Fibroblast of peridontal ligament (primary cell): ENCODE results near the gene ZNF473.
A peak's percentile ranks its signal among the peaks of the same experiment; 100 is the strongest.
"Not testable (repeated sequence)": the region's sequence is repeated elsewhere in the genome, so short reads cannot be mapped to it uniquely, and the experiment has no call there.

Source experiments
- DNase-seq: peaks from one replicate; pipeline ENCODE4 v3.0.0-alpha.2; 2010; ENCODE audit errors: extremely low read depth

The ZNF473 gene

GRCh38 chr19:50050406-50051227 is 24.8 kb downstream of the ZNF473 start:
- DNase-seq: peak; percentile 70

GRCh38 chr19:50051228-50051895 is 25.6 kb downstream of the ZNF473 start:
- DNase-seq: peak; percentile 5

GRCh38 chr19:50051964-50052363 is 26.2 kb downstream of the ZNF473 start:
- DNase-seq: no peak

GRCh38 chr19:50053119-50053518 is 27.3 kb downstream of the ZNF473 start:
- no peak for DNase-seq

- no peak for DNase-seq
Measured at GRCh38 chr19:50058425-50058824, 32.6 kb downstream of the ZNF473 start.

GRCh38 chr19:50059045-50059444 is 33.2 kb downstream of the ZNF473 start:
- no peak for DNase-seq

GRCh38 chr19:50060107-50060506 is 34.3 kb downstream of the ZNF473 start:
- DNase-seq: no peak

GRCh38 chr19:50061650-50062049 is 35.8 kb downstream of the ZNF473 start:
- no peak for DNase-seq

- DNase-seq: no peak
Measured at GRCh38 chr19:50065938-50066337, 40.1 kb downstream of the ZNF473 start.

GRCh38 chr19:50067575-50067974 is 41.8 kb downstream of the ZNF473 start:
- DNase-seq: no peak

- DNase-seq: not testable (repeated sequence)
Measured at GRCh38 chr19:50068382-50068781, 42.6 kb downstream of the ZNF473 start.

GRCh38 chr19:50075076-50075475 is 49.3 kb downstream of the ZNF473 start:
- not testable (repeated sequence) for DNase-seq

GRCh38 chr19:50075644-50076372 is 50.0 kb downstream of the ZNF473 start:
- not testable (repeated sequence) for DNase-seq

- DNase-seq: not testable (repeated sequence)
Measured at GRCh38 chr19:50076581-50077355, 51.0 kb downstream of the ZNF473 start.

- not testable (repeated sequence) for DNase-seq
Measured at GRCh38 chr19:50079014-50079413, 53.2 kb downstream of the ZNF473 start.

- not testable (repeated sequence) for DNase-seq
Measured at GRCh38 chr19:50084440-50084839, 58.6 kb downstream of the ZNF473 start.

- DNase-seq: not testable (repeated sequence)
Measured at GRCh38 chr19:50087153-50087552, 61.3 kb downstream of the ZNF473 start.

GRCh38 chr19:50090706-50091105 is 64.9 kb downstream of the ZNF473 start:
- DNase-seq: not testable (repeated sequence)

- DNase-seq: not testable (repeated sequence)
Measured at GRCh38 chr19:50091786-50092185, 66.0 kb downstream of the ZNF473 start.

- DNase-seq: not testable (repeated sequence)
Measured at GRCh38 chr19:50092597-50092996, 66.8 kb downstream of the ZNF473 start.

GRCh38 chr19:50097884-50098283 is 72.1 kb downstream of the ZNF473 start:
- not testable (repeated sequence) for DNase-seq
